Parathyroid adenoma (tissue), 2 donors: ENCODE measurements around the gene NKD1.

Experiments
- H2AFZ ChIP-seq: fragments of 300-600 bp; sonication (generic); one replicate; pipeline ENCODE4 v1.7.0; 2017; ENCODE audit warnings: antibody characterized with exemption, mild to moderate bottlenecking
- H3K27ac ChIP-seq: fragments of 300-600 bp; sonication (generic); one replicate; pipeline ENCODE4 v1.7.0; 2017
- H3K27me3 ChIP-seq: fragments of 300-600 bp; sonication (generic); one replicate; pipeline ENCODE4 v1.7.0; 2017; ENCODE audit warnings: low read length; ENCODE audit not compliant: control insufficient read depth, insufficient read depth
- H3K36me3 ChIP-seq: fragments of 300-600 bp; sonication (generic); one replicate; pipeline ENCODE4 v1.7.0; 2017; ENCODE audit warnings: low read length; ENCODE audit not compliant: control insufficient read depth, insufficient read depth
- H3K4me1 ChIP-seq: fragments of 300-600 bp; sonication (generic); one replicate; pipeline ENCODE4 v1.7.0; 2017; ENCODE audit warnings: control low read depth
- H3K4me2 ChIP-seq: fragments of 300-600 bp; sonication (generic); one replicate; pipeline ENCODE4 v1.7.0; 2017; ENCODE audit warnings: low read length
- H3K4me3 ChIP-seq: fragments of 300-600 bp; sonication (generic); one replicate; pipeline ENCODE4 v1.7.0; 2017; ENCODE audit warnings: low read depth, low read length
- H3K79me2 ChIP-seq: fragments of 300-600 bp; sonication (generic); one replicate; pipeline ENCODE4 v1.7.0; 2017; ENCODE audit warnings: control low read depth
- H3K9ac ChIP-seq: fragments of 300-600 bp; sonication (generic); one replicate; pipeline ENCODE4 v1.7.0; 2017; ENCODE audit warnings: mild to moderate bottlenecking
- H3K9me3 ChIP-seq: fragments of 300-600 bp; sonication (generic); one replicate; pipeline ENCODE4 v1.7.0; 2017; ENCODE audit warnings: low read length; ENCODE audit not compliant: control insufficient read depth
- CTCF ChIP-seq: fragments of 300-600 bp; sonication (generic); IDR thresholded peaks from one replicate; pipeline ENCODE4 v1.7.0; 2017; ENCODE audit warnings: antibody characterized with exemption, mild to moderate bottlenecking
- donor health status: primary hyperparathyroidism.

NKD1 gene

DNA sequence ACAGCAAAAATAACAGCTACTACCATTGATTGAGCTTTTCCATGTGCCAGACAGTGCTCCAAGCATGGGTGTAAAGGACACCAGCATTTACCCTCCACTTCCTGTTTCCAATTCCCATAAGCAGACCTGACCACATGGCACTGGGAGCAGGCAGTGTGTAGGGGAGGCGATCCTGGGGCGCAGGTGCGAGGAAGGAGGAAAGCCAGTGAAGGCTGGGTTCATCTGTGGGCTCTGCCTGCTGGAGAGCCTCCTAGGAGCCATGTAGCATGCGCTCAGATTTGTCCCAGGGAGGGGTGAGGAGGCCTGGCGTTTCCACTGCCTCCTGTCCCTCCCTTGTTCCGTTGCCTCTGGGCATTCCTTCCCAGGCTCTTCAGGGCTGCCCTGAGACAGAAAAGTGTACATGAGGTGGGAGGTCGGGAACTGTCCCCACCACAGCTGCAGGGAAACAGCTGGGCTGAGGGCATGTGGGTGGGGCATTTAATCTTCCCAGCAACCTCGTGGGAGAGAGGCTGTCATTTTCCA, 76.3 kb downstream of the NKD1 start:
- no peak for TF ChIP-seq CTCF

DNA sequence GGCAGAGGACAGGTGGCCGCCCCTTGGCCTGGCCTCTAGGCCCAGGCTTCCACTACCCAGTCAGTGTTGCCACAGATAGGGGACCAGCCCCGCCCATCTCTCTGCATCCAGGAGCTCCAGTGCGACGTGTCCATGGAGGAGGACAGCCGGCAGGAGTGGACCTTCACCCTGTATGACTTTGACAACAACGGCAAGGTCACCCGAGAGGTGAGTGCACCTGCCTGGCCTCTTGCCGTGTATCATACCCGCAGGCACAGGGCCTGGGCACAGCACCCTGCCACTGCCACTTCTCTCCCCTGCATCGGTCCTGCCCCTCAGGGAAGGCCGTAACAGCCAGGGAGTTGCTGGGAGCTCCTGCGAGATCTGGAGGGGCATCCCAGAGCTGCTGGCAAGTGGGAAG, 77.2 kb downstream of the NKD1 start:
- Histone ChIP-seq H3K36me3 (no peaks in the 10 kb centered on the region), H3K79me2 (no peaks in the 10 kb centered on the region), H3K27me3 (no peaks in the 10 kb centered on the region), H2AFZ (no peak overlapping the region), H3K9ac (no peak overlapping the region), H3K4me1 (no peaks in the 10 kb centered on the region), H3K4me2 (no peak overlapping the region), H3K27ac (no peak overlapping the region), H3K9me3 (no peaks in the 10 kb centered on the region), H3K4me3 (no peak overlapping the region)
- no peak for TF ChIP-seq CTCF

More for the DNA sequence above, 76.3 kb downstream of the NKD1 start:
- H3K79me2 ChIP-seq = no peaks in the 10 kb centered on the region
- no peaks in the 10 kb centered on the region for H3K4me1 ChIP-seq
- H3K9ac ChIP-seq = no peak overlapping the region
- no peaks in the 10 kb centered on the region for H3K27me3 ChIP-seq
- no peaks in the 10 kb centered on the region for H3K36me3 ChIP-seq
- H2AFZ ChIP-seq = no peak overlapping the region
- H3K4me3 ChIP-seq = no peak overlapping the region
- no peak overlapping the region for H3K4me2 ChIP-seq
- H3K9me3 ChIP-seq = no peaks in the 10 kb centered on the region
- no peak overlapping the region for H3K27ac ChIP-seq

- Histone ChIP-seq H3K4me2 (no peak overlapping the region), H3K9ac (no peak overlapping the region), H3K27ac (no peak overlapping the region), H3K36me3 (no peaks in the 10 kb centered on the region), H3K79me2 (no peaks in the 10 kb centered on the region), H3K4me3 (no peak overlapping the region), H3K27me3 (no peaks in the 10 kb centered on the region), H3K9me3 (no peaks in the 10 kb centered on the region), H3K4me1 (no peaks in the 10 kb centered on the region), H2AFZ (no peak overlapping the region)
- TF ChIP-seq CTCF = no peak
Measured at GRCh38 chr16:50626868-50627267, 78.7 kb downstream of the NKD1 start.

GRCh38 chr16:50627419-50627818, 79.2 kb downstream of the NKD1 start:
- no peak overlapping the region for H3K27ac ChIP-seq
- no peaks in the 10 kb centered on the region for H3K9me3 ChIP-seq
- no peaks in the 10 kb centered on the region for H3K27me3 ChIP-seq
- H2AFZ ChIP-seq = no peak overlapping the region
- H3K36me3 ChIP-seq = no peaks in the 10 kb centered on the region
- TF ChIP-seq CTCF = no peak
- H3K4me1 ChIP-seq = no peaks in the 10 kb centered on the region
- no peak overlapping the region for H3K4me3 ChIP-seq
- no peak overlapping the region for H3K9ac ChIP-seq
- no peaks in the 10 kb centered on the region for H3K79me2 ChIP-seq
- no peak overlapping the region for H3K4me2 ChIP-seq

DNA sequence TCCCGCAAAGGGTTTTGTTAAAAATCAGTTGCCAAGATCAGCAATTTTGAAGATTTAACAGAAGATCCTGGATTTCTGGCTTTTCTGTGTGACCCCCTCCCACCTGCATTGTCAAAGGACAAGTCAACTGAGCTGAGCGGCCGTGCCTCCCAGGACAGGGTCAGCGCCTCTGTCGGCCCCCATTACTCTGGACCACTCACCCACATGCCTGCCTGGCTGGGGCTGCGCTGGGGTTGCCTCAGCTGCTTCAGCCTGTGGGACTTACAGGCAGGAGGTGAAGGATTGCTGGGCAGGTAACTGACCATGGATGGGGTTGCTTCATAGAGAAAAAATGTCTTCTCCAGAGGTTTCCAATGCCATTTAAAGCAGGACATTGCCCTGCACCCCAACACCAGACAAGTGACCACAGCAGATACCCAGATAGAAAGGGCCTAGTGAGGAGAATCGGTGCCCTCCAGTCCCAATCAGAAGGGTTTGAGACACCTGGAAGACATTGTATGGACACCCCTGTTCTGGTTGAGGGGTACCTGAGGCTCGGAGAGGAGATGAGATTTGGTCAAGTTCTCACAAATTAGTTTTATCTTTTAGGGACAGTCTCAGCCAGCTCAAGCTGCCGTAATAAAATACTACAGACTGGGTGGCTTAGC, 80.1 kb downstream of the NKD1 start:
- Histone ChIP-seq H3K36me3 (no peaks in the 10 kb centered on the region), H3K9ac (no peak overlapping the region), H3K9me3 (no peaks in the 10 kb centered on the region), H3K27ac (no peak overlapping the region), H3K4me2 (no peak overlapping the region), H2AFZ (no peak overlapping the region), H3K79me2 (no peaks in the 10 kb centered on the region), H3K27me3 (no peaks in the 10 kb centered on the region), H3K4me1 (no peaks in the 10 kb centered on the region), H3K4me3 (no peak overlapping the region)
- no peak for TF ChIP-seq CTCF
